ENCODE data around the gene ITPR2.

Gene ITPR2

GRCh38 chr12:26684101-26684500 lies 148.9 kb downstream of the ITPR2 start:
- Histone ChIP-seq H3K4ac (ENCODE audit: low read depth in 1 of 2, low read length in 2 of 2) (no peak overlapping the region), H2BK120ac (ENCODE audit: low read depth, low read length) (no peak overlapping the region), H3K23ac (ENCODE audit: low read length in 2 of 2) (no peak overlapping the region), H3K9ac (ENCODE audit: low read length) (no peak overlapping the region), H2AFZ (ENCODE audit: low read depth, low read length) (no peak overlapping the region), H3K27ac (ENCODE audit: low read length, poor library complexity, severe bottlenecking) (no peak overlapping the region), H3K4me1 (ENCODE audit: control insufficient read depth, insufficient read depth, low read depth, low read length) (peaks cover 4% of the 10 kb centered on the region), H3K4me3 (ENCODE audit: insufficient read depth in 1 of 2, low read depth in 1 of 2, low read length in 2 of 2) (no peak overlapping the region), H2BK5ac (ENCODE audit: low read depth, low read length, poor library complexity, severe bottlenecking) (no peak overlapping the region), H3K9me3 (ENCODE audit: control insufficient read depth, low read length) (peaks cover 13% of the 10 kb centered on the region), H3K18ac (ENCODE audit: low read depth in 1 of 2, low read length in 2 of 2) (no peak overlapping the region), H3K4me2 (ENCODE audit: low read length, poor library complexity, severe bottlenecking) (no peak overlapping the region), H4K8ac (ENCODE audit: low read length) (no peak overlapping the region), H3K36me3 (ENCODE audit: control insufficient read depth in 1 of 2, insufficient read depth in 2 of 2, low read depth in 1 of 2, low read length in 2 of 2) (peaks cover 2 to 4% of the 10 kb centered on the region in 2 experiments), H2BK12ac (ENCODE audit: low read length in 2 of 2) (no peak overlapping the region), H3K27me3 (ENCODE audit: control insufficient read depth in 1 of 2, insufficient read depth in 1 of 2, low read length in 2 of 2) (no peaks in the 10 kb centered on the region), H3K79me1 (replicated peaks; ENCODE audit: low read length, poor library complexity, severe bottlenecking) (peaks cover 6% of the 10 kb centered on the region), H2BK15ac (ENCODE audit: low read depth, poor library complexity, severe bottlenecking) (no peak overlapping the region), H4K91ac (ENCODE audit: low read length) (no peak overlapping the region), H3K14ac (ENCODE audit: low read length in 2 of 2) (no peak overlapping the region), H2AK5ac (ENCODE audit: low read length, severe bottlenecking) (no peak overlapping the region)
- no peak for DNase-seq

GRCh38 chr12:26683443-26683842 lies 149.6 kb downstream of the ITPR2 start:
- Histone ChIP-seq H2BK5ac (ENCODE audit: low read depth, low read length, poor library complexity, severe bottlenecking) (no peak overlapping the region), H4K8ac (ENCODE audit: low read length) (no peak overlapping the region), H4K91ac (ENCODE audit: low read length) (no peak overlapping the region), H3K27me3 (ENCODE audit: control insufficient read depth in 1 of 2, insufficient read depth in 1 of 2, low read length in 2 of 2) (no peaks in the 10 kb centered on the region), H2BK12ac (ENCODE audit: low read length in 2 of 2) (no peak overlapping the region), H3K9ac (ENCODE audit: low read length) (no peak overlapping the region), H3K4me3 (ENCODE audit: insufficient read depth in 1 of 2, low read depth in 1 of 2, low read length in 2 of 2) (no peak overlapping the region), H3K79me1 (replicated peaks; ENCODE audit: low read length, poor library complexity, severe bottlenecking) (peaks cover 4% of the 10 kb centered on the region), H3K4me1 (ENCODE audit: control insufficient read depth, insufficient read depth, low read depth, low read length) (peaks cover 3% of the 10 kb centered on the region), H3K27ac (ENCODE audit: low read length, poor library complexity, severe bottlenecking) (no peak overlapping the region), H3K18ac (ENCODE audit: low read depth in 1 of 2, low read length in 2 of 2) (no peak overlapping the region), H2BK15ac (ENCODE audit: low read depth, poor library complexity, severe bottlenecking) (no peak overlapping the region), H3K4ac (ENCODE audit: low read depth in 1 of 2, low read length in 2 of 2) (no peak overlapping the region), H2AFZ (ENCODE audit: low read depth, low read length) (no peak overlapping the region), H3K23ac (ENCODE audit: low read length in 2 of 2) (no peak overlapping the region), H3K14ac (ENCODE audit: low read length in 2 of 2) (no peak overlapping the region), H3K9me3 (ENCODE audit: control insufficient read depth, low read length) (peaks cover 13% of the 10 kb centered on the region), H3K36me3 (ENCODE audit: control insufficient read depth in 1 of 2, insufficient read depth in 2 of 2, low read depth in 1 of 2, low read length in 2 of 2) (peaks cover 2 to 4% of the 10 kb centered on the region in 2 experiments), H3K4me2 (ENCODE audit: low read length, poor library complexity, severe bottlenecking) (no peak overlapping the region), H2AK5ac (ENCODE audit: low read length, severe bottlenecking) (no peak overlapping the region), H2BK120ac (ENCODE audit: low read depth, low read length) (no peak overlapping the region)
- 77% methylated on average over 4 of the region's 5 CpGs for WGBS
- DNase-seq = no peak

DNA sequence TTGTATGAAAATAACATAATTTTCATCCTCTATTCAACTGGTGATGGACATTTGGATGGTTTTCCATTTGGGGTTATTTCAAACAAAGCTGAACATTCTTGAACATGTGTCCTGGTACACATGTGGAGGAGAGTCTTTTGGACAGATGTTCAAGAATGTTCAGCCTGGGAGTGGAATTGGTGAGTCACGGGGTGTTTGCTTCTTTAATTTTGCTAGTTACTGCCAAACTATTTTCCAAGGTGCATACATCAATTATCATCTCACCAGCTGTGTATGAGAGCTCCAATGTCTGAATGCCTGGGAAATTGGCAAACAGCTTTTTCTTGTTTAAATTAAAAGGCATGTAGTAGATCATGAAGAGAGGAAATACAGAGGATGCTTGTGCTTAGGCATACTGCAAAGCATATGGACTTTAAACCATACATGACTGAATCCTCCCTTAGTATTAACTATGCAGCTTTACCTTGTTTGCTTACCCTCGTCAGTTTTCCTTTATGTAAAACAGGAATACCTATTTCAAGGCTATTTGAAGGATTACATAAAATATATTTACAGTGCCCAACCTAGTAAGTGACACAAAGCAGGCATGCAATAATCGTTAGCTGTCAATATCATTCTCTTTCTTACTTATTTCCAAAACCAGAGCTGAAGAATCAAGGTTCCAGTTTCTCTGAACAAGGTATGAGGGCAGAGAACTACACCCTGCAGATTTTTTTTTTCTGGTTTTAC lies 152.1 kb downstream of the ITPR2 start:
- H3K36me3 ChIP-seq (ENCODE audit: control insufficient read depth in 1 of 2, insufficient read depth in 2 of 2, low read depth in 1 of 2, low read length in 2 of 2) = peaks cover 2 to 4% of the 10 kb centered on the region in 2 experiments

DNA sequence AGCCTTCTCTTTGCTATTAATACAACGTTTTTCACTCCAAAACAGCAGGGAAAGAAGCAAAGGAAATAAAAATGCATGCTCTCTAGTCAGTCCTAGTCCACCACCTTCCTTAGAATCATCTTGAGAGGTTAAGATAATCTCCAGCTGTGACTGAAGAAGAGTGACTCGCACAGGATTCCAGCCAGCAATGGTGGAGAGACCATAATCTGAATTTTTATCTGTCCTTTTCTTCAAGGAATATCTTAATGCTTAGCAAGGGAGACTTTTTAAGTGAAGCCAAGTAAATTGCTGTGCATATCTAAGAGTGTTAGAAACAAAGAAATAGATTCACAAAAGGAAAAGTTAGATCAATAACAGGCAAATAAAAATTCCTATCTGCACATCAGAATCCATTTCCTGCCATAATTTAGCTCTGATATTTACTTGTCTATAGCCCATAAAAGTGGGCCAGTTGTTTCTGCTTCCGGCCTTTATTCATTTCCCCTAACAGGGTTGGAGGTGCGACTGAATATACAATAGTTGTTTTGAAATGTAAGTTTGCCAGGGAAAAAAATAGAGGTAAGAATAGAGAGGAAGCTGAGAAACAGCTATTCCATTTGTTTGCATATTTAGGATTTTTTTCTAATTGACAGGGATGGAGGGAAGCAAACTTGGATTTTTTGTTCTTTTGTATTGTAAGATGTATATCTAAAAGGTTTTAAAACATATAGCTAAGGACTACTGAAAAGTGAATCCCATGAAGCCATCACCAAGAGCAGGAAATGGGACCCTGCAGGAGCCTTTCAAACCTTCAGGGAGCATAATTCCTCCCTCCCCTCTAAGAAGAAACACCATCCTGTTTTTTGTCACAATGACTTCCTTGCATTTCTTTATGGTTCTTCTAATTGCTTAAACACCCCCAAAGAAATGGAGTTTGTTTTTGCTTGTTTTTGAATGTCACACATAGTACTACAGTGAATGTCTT lies 154.0 kb downstream of the ITPR2 start:
- Histone ChIP-seq H3K4ac (ENCODE audit: low read depth in 1 of 2, low read length in 2 of 2) (no peak overlapping the region), H3K4me2 (ENCODE audit: low read length, poor library complexity, severe bottlenecking) (no peak overlapping the region), H2BK5ac (ENCODE audit: low read depth, low read length, poor library complexity, severe bottlenecking) (no peak overlapping the region), H4K8ac (ENCODE audit: low read length) (no peak overlapping the region), H4K91ac (ENCODE audit: low read length) (no peak overlapping the region), H2AFZ (ENCODE audit: low read depth, low read length) (no peak overlapping the region), H3K18ac (ENCODE audit: low read depth in 1 of 2, low read length in 2 of 2) (no peak overlapping the region), H3K9me3 (ENCODE audit: control insufficient read depth, low read length) (peaks cover 9% of the 10 kb centered on the region), H3K23ac (ENCODE audit: low read length in 2 of 2) (no peak overlapping the region), H2AK5ac (ENCODE audit: low read length, severe bottlenecking) (no peak overlapping the region), H3K27ac (ENCODE audit: low read length, poor library complexity, severe bottlenecking) (no peak overlapping the region), H3K27me3 (ENCODE audit: control insufficient read depth in 1 of 2, insufficient read depth in 1 of 2, low read length in 2 of 2) (no peaks in the 10 kb centered on the region), H2BK12ac (ENCODE audit: low read length in 2 of 2) (no peak overlapping the region), H3K4me1 (ENCODE audit: control insufficient read depth, insufficient read depth, low read depth, low read length) (no peaks in the 10 kb centered on the region), H2BK15ac (ENCODE audit: low read depth, poor library complexity, severe bottlenecking) (no peak overlapping the region), H3K79me1 (replicated peaks; ENCODE audit: low read length, poor library complexity, severe bottlenecking) (peaks cover 2% of the 10 kb centered on the region), H3K4me3 (ENCODE audit: insufficient read depth in 1 of 2, low read depth in 1 of 2, low read length in 2 of 2) (no peak overlapping the region), H3K36me3 (ENCODE audit: control insufficient read depth in 1 of 2, insufficient read depth in 2 of 2, low read depth in 1 of 2, low read length in 2 of 2) (peaks cover 0 to 4% of the 10 kb centered on the region in 2 experiments), H3K9ac (ENCODE audit: low read length) (no peak overlapping the region), H2BK120ac (ENCODE audit: low read depth, low read length) (no peak overlapping the region), H3K14ac (ENCODE audit: low read length in 2 of 2) (no peak overlapping the region)
- 11% methylated on average over 4 of the region's 4 CpGs for WGBS
- DNase-seq = peak; percentile 17

More for the DNA sequence above, 152.1 kb downstream of the ITPR2 start:
- H2BK120ac ChIP-seq (ENCODE audit: low read depth, low read length) = no peak overlapping the region
- H4K91ac ChIP-seq (ENCODE audit: low read length) = no peak overlapping the region
- H3K23ac ChIP-seq (ENCODE audit: low read length in 2 of 2) = no peak overlapping the region
- DNase-seq = peak; percentile 11
- no peak overlapping the region for H3K27ac ChIP-seq (ENCODE audit: low read length, poor library complexity, severe bottlenecking)
- no peak overlapping the region for H3K18ac ChIP-seq (ENCODE audit: low read depth in 1 of 2, low read length in 2 of 2)
- H2AK5ac ChIP-seq (ENCODE audit: low read length, severe bottlenecking) = no peak overlapping the region
- H3K9me3 ChIP-seq (ENCODE audit: control insufficient read depth, low read length) = peaks cover 13% of the 10 kb centered on the region
- H3K27me3 ChIP-seq (ENCODE audit: control insufficient read depth in 1 of 2, insufficient read depth in 1 of 2, low read length in 2 of 2) = no peaks in the 10 kb centered on the region
- no peak overlapping the region for H2BK12ac ChIP-seq (ENCODE audit: low read length in 2 of 2)
- 85% methylated on average over 1 of the region's 3 CpGs for WGBS
- no peaks in the 10 kb centered on the region for H3K4me1 ChIP-seq (ENCODE audit: control insufficient read depth, insufficient read depth, low read depth, low read length)
- no peak overlapping the region for H3K4me2 ChIP-seq (ENCODE audit: low read length, poor library complexity, severe bottlenecking)
- H2AFZ ChIP-seq (ENCODE audit: low read depth, low read length) = no peak overlapping the region
- no peak overlapping the region for H3K4ac ChIP-seq (ENCODE audit: low read depth in 1 of 2, low read length in 2 of 2)
- H3K4me3 ChIP-seq (ENCODE audit: insufficient read depth in 1 of 2, low read depth in 1 of 2, low read length in 2 of 2) = no peak overlapping the region
- H3K9ac ChIP-seq (ENCODE audit: low read length) = no peak overlapping the region
- H2BK15ac ChIP-seq (ENCODE audit: low read depth, poor library complexity, severe bottlenecking) = no peak overlapping the region
- H3K14ac ChIP-seq (ENCODE audit: low read length in 2 of 2) = no peak overlapping the region
- H2BK5ac ChIP-seq (ENCODE audit: low read depth, low read length, poor library complexity, severe bottlenecking) = no peak overlapping the region
- H4K8ac ChIP-seq (ENCODE audit: low read length) = no peak overlapping the region
- peaks cover 2% of the 10 kb centered on the region for H3K79me1 ChIP-seq (replicated peaks; ENCODE audit: low read length, poor library complexity, severe bottlenecking)

All from mesenchymal stem cell (in vitro differentiated cells and primary cell).